HEK293 (cell line): ENCODE measurements around the gene ADSS1.

Experiments
- ATF2 ChIP-seq: fragments of 450-650 bp; formaldehyde crosslinking; IDR thresholded peaks from 2 replicates; pipeline ENCODE4 v1.5.1; 2016; ENCODE audit warnings: missing biosample characterization, missing genetic modification characterization, low read depth
- CTCF ChIP-seq: fragments of 450-650 bp; formaldehyde crosslinking; IDR thresholded peaks from 2 replicates; pipeline ENCODE4 v1.5.1; 2016; ENCODE audit warnings: missing biosample characterization, missing genetic modification characterization
- SP2 ChIP-seq: fragments of 450-650 bp; formaldehyde crosslinking; IDR thresholded peaks from 2 replicates; pipeline ENCODE4 v1.5.1; 2016; ENCODE audit warnings: missing biosample characterization, missing genetic modification characterization
- ZNF112 ChIP-seq: fragments of 450-650 bp; formaldehyde crosslinking; IDR thresholded peaks from 2 replicates; pipeline ENCODE4 v1.5.0; 2017; ENCODE audit warnings: missing biosample characterization, missing genetic modification characterization
- ZNF530 ChIP-seq: fragments of 450-650 bp; formaldehyde crosslinking; IDR thresholded peaks from 2 replicates; pipeline ENCODE4 v1.5.1; 2016; ENCODE audit warnings: low read depth, missing biosample characterization, missing genetic modification characterization
- ZNF76 ChIP-seq: fragments of 450-650 bp; formaldehyde crosslinking; IDR thresholded peaks from 2 replicates; pipeline ENCODE4; 2016; ENCODE audit warnings: low read depth, missing biosample characterization, missing genetic modification characterization, borderline replicate concordance

DNA sequence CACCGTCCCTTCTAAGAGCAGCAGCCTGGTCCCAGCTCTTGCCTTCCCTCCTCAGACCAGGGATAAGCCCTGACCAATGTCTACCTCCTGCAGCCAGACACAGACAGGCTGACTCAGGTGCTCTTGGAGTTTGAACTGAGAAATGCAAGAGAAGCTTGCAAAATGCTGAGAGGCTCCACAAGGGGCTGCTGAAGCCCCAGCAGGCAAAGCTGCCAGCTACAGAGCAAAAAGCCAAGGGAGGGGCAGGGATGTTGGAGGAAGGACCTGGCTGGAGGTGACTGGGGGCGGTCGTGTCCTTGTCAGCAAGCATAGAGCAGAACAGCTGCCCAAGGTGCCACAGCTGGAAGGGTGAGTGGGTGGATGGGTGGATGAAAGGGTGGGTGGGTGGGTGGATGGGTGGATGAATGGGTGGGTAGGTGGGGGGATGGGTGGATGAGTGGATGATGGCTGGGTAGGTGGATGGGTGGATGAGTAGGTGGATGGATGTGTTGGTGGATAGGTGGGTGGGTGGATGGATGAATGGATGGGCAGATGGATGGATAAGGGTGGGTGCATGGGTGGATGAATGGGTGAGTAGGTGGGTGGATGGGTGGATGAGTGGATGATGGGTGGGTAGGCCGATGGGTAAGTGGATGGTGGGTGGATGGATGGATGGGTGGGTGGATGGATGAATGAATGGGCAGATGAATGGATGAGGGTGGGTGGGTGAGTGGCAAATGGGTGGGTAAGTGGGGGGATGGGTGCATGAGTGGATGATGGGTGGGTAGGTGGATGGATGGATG is 38.6 kb upstream of the ADSS1 start:
- no peak for TF ChIP-seq ZNF112
- TF ChIP-seq ZNF530 (tag by site-specific recombination) = no peak
- TF ChIP-seq ATF2 (tag by site-specific recombination) = no peak
- no peak for TF ChIP-seq SP2
- TF ChIP-seq CTCF = no peak
- TF ChIP-seq ZNF76 (tag by site-specific recombination) = no peak
